HG02610 (cell line): ENCODE results near the gene MYL6B.

ENCODE experiments used
- ATAC-seq: cut with Tn5 transposase; IDR thresholded peaks from one replicate; pipeline ENCODE4 v1.9.1; 2021; ENCODE audit warnings: mild to moderate bottlenecking, moderate library complexity; ENCODE audit not compliant: unreplicated experiment

The MYL6B gene

DNA sequence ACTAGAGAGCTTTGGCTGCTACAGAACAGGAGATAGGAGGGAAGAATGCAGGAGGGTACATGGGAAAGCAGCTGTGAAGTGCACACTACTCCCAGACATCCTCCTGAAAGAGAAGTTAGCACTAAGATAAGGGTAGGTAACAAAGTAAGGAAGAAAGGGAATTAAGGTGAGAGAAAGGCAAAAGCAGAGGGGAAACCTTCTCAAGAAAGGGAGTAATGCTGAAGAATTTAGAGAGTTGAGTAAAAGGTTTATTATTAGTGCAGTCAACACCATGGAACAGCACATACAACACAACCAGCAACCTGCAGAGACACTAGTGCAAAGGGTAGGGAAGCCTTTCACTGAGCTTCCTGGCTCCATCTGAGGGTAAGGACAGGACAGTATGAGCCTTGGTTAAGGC, 51.9 kb downstream of the MYL6B start:
- no peak for ATAC-seq

GRCh38 chr12:56205445-56205844, 53.1 kb downstream of the MYL6B start:
- no peak for ATAC-seq

GRCh38 chr12:56206452-56207166, 54.2 kb downstream of the MYL6B start:
- ATAC-seq, result no peak
